NCI-H69 (cell line): Measurements from ENCODE around the gene CD9.
"Not testable (repeated sequence)": the region's sequence is repeated elsewhere in the genome, so short reads cannot be mapped to it uniquely, and the experiment has no call there.

ENCODE experiments used
- DNase-seq: peaks from one replicate; lab custom pipeline; 2025; lab: John Stamatoyannopoulos, UW

CD9 gene

DNA sequence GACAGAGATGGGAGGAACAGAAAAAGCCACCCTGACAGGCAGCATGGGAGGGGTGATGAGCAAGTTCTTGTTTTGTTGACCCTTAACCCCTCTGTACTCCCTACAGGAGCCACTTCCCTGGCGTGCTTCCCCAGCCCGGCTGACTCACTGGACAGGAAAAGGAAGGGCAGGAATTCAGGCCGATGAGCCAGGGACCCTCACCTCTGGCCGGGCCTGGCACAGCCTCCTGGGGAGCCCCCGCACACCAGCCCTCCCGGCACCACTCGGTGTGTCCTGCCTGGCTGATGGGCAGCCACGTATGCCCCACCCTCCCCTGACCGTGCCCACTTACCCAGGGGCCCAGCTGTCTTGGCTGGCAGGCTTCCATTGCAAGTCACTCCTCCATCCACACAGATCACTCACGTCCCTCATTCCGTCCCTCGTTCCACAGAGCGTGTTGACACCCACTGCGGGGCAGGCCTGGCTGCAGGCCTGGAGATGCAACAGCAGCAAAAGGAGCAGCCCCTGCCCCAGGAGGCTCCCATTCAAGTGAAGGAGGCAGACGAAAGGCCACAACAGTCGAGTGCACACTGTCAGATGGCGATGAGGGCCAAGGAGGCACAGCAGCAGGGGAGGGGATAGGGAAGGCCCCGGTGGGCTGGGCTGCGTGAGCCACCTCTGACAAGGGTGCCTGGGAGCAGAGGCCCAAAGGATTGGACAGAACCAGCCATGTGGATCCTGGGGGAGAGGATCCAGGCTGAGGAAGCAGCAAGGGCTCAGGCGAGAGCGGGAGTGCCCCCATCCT lies 19.7 kb upstream of the CD9 start:
- no peak for DNase-seq

DNA sequence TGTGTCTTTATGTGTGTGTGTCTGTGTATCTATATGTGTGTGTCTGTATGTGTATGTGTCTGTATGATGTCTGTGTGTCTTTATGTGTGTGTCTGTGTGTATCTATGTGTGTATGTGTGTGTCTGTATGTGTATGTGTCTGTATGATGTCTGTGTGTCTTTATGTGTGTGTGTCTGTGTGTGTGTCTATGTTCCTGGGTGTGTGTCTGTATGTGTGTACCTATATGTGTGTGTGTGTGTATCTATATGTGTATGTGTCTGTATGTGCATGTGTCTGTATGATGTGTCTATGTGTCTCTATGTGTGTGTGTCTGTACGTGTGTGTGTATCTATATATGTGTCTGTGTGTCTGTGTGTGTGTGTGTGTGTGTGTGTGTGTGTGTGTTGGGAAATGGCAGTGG lies 19.0 kb upstream of the CD9 start:
- no peak for DNase-seq

DNA sequence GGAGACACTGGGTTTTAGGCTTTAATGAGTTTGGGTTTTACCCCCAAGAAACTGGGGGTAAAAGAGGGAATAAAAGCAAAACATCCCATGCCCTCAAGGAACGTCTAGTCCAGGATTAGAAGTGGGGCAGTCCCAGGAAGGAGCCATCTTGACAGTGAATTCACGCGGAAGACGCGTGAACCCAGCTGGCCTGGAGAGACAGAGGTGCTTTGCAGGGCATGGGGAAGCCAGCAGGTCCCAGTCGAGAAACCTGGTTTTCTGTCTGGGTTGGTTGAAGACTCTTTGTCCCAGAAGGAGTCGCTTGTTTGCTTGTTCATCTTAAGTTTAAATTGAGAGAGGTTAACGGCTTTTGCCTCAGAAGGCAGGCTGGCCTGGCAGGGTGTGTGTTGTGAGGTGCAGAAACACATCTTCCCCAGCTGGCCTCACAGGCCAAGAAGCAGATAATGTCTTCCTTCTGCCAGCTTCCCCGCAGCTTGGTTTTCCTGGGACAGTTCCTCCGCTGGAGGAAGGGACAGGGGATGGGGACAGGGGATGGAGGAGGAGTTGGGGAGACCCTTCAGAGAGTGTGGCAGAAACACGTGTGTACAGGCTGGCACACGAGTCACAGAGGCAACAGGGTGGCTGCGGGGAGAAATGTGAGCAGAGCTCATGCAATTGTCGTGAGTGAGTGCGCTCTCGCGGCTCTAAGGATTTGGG lies 18.5 kb upstream of the CD9 start:
- no peak for DNase-seq

DNA sequence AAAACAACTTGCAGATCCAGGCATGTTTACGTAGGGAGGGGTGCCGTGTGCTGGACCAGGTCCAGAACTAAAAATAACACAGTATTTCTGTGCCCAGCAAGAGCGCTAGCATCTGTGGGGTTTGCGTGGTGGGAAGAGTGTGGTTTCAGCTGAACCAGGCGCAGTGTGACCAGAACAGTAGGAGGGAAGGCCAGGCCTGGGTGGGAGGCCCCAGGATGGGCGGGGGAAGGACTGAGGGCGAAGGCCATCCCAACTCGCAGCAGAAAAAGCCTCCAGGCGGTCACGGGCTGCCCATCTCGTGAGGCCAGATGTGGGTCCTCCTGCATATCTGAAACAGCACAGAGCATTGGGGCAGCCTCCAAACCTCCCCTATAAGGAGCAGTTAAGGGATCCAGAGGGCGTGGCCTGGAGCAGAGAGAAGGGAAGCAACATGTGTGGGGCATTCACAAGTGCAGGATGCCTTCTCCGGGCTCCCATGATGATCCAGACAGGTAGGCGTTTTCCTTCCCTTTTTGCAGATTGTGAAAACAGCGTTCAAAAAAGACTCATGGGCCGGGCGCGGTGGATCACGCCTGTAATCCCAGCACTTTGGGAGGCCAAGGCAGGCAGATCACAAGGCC lies 17.8 kb upstream of the CD9 start:
- DNase-seq, result peak; percentile 43

DNA sequence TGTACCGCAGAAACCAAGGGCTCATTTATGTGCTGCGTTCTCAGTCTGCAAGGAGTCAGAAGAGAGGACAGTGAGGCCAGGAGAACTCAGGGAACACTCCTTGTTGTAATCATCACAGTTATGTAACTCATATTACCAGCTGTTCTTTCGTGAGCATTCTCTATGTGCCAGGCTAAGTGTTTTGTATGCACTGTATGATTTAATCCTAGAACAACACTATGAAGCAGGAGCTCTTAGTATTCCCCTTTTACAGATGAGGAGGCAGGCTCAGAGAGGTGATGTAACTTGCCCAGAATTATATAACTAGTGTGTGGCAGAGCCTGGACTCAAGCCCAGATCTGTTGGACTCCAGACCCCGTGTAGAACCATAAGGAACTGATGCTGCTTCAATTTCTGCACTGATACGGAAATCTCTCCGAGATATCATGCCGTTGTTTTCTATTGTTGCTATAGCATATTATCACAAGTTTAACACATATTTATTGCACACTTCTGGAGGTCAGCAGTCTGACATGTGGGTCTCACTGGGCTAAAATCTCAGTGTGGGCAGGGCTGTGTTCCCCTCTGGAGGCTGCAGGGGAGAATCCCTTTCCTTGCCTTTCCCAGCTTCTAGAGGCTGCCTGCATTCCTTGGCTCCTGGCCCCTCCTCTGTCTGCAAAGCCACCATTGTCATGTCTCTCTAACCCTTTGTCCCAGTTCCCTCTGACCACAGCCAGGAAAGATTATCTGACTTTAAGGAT lies 16.3 kb upstream of the CD9 start:
- no peak for DNase-seq

DNA sequence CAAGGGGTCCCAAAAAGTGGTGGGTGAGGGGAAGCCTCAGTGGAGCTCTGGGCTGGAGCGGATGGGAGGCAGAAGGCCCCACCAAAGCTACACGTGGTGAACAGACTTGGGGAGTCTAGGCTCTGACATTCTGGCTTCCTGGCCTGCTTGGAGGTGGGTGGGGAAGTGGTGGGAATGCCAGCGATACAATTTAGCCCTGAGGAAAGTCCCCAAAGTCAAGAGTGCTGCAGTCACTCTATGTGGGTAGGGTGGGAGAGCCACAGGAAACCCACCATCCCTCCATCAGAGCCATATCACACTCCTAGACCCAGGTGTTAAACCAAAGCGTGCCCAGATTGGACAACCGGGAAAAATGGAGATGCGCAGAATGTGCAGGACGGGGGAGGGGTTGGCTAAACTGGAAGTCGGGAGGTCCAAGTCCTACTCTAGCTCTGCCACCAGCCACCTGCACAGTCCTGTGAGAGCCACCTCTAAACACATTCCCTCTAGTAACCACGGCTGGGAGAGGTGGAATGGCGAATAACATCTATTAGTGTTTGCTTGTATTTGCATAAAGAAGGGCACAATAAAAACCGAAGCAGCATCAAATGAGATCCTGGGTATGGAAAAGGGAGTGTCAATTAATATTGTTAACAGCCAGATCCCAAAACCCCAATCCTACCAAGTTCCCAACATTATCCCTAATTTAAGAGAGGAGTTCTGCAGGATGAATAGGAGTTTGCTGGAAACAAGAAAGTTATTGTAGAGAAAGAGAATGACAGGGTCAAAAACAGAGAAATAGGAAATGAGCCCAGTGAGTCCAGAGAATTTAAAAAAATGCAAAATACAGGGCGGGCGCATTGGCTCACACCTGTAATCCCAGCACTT lies 14.0 kb upstream of the CD9 start:
- no peak for DNase-seq

DNA sequence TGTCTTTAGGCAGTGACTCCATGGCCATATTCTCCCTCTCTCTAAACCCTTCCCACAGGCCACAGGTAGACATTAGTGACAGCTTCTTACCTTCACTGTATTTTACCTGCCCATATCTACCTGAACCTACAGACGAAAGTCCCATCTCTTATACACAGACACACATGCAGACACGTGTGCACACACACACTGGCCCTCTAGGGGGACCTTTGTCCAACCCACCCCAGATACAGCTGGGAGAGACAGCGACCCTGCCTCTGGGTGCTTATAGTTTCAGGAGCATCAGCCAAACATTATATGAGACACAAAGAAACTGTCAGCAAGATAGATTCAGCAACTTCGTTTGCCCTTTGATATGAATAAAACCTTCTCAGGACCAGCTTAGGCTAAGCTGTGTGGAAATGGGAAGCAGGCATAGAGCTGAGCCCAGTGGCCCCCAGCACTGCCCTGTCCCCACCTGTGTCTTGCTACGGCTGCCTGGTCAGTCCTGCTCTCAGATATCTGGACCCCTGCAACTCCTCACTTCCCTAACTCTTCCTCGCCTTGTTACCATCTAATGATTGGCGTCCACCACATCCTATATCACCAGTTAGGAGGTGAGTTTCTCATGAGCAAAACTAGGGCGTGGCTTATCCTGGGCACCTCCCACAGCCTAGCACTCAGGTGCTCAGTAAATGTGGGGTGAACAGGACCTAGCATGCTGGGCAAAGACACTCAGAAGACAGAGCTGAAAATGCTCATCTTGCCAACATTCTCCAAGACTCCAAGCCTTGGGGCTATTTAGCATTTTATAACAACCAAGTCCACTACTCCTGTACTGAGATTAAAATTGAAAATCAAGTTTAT lies 12.0 kb upstream of the CD9 start:
- DNase-seq, result no peak

DNA sequence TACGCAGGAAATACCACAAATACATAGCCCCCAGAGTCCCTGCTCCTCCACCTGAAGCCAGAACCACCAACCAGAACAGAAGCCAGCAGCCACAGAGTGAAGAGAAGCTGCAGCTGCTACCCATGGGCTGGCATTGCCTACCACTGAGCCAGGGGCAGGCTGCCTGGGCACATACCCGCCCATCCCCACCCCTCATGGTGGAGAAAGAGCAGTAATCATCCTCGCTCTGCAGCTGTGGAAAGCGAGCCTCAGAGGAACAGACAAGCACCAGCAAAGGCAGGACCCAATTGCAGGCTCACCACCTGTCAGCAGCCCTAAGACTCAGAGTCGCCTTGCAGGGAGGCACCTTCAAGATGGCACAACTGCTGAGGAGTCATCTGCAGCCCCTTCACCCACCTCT lies 11.2 kb upstream of the CD9 start:
- no peak for DNase-seq

DNA sequence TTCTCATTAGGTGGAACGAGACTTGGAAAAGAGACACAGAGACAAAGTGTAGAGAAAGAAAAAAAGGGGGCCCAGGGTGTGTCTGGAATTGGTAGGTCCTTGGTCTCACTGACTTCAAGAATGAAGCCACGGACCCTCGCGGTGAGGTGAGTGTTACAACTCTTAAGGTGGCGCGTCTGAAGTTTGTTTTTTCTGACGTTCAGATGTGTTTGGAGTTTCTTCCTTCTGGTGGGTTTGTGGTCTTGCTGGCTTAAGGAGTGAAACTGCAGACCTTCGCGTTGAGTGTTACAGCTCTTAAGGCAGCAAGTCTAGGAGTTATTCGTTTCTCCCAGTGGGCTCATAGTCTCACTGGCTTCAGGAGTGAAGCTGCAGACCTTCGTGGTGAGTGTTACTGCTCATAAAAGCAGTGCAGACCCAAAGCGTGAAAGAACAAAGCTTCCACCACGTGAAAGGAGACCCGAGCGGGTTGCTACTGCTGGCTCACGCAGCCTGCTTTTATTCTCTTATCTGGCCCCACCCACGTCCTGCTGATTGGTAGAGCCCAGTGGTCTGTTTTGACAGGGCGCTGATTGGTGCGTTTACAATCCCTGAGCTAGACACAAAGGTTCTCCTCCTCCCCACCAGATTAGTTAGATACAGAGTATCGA lies 10.1 kb upstream of the CD9 start:
- not testable (repeated sequence) for DNase-seq

DNA sequence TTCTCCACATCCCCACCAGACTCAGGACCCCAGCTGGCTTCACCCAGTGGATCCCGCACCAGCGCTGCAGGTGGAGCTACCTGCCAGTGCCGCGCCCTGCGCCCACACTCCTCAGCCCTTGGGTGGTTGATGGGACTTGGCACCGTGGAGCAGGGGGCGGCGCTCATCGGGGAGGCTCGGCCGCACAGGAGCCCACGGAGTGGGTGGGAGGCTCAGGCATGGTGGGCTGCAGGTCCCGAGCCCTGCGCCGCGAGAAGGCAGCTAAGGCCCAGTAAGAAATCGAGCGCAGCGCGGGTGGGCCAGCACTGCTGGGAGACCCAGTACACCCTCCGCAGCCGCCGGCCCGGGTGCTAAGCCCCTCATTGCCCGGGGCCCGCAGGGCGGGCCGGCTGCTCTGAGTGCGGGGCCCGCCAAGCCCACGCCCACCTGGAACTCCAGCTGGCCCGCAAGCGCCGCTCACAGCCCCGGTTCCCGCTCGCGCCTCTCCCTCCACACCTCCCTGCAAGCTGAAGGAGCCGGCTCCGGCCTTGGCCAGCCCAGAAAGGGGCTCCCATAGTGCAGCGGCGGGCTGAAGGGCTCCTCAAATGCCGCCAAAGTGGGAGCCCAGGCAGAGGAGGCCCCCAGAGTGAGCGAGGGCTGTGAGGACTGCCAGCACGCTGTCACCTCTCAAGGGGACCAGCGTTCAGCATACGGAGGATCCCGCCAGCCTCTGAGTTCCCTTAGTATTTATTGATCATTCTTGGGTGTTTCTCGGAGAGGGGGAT lies 9.3 kb upstream of the CD9 start:
- not testable (repeated sequence) for DNase-seq

DNA sequence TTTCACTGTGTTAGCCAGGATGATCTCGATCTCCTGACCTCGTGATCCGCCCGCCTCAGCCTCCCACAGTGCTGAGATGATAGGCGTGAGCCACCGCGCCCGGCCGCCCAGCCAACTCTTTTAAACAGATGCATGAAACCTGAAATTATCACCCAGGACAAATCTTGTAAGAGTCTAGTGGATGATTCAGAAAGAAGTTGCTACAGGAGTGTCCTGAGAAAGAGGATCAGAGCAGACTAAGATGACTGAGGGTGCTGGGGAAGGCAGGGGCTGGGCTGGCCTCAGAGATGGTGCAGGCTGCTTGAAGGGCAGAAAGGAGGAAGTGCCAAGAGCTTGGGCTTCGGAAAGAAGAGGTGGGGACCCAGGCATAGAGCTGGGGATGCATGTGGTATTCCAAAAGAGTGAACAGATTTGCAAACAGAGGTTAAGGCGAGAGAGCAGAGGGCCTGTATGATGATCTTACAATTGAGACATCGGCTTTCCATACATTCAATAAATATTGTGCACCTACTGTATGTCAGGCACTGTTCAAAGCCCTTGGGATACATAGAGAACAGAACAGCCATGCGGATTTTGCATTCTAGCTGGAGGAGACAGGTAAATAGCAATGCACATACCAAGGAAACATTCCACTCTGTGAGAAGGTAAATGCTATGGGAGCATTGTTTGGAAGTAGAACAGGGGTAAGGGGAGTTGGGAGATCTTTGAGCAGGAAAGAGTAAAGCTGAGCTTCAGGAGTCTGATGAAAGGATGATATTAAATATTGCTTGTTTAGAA lies 7.4 kb upstream of the CD9 start:
- DNase-seq, result no peak

DNA sequence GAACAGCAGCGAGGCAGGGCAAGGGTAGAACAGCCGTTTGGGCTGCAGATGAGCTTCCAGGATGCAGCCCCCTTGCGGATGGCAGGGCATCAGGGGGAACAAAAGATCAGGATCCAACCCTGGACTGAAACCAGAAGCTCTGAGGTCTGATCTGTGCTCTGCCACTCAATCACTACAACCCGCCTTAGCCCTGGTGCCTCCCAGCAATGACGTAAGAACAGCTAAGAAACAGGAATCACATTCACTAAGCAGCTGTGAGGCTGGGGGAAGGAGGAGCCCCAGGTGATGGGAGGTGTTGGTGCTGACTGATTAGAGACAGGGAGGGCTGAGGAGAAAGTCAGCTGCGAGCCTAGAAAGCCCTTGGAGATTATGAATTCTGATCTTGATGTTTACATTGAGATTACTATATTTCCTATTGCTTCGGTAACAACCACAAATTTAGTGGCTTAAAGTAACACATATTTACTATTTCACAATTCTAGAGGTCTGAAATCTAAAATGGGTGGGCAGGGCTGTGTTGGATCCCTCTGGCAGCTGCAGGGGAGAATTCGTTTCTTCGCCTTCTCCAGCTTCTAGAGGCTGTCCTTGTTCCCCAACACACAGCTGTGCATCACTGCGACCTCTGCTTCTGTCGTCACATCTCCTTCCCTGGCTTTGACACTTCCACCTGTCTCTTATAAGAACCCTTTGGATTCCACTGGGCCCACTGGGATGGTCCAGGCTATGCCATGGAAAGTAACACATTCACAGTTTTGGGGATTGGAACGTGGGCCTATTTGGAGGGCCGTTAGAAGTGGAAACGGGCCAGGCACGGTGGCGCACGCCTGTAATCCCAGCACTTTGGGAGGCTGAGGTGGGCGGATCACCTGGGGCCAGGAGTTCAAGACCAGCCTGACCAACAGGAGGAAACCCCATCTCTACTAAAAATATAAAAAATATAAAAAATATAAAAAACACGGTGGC lies 6.1 kb upstream of the CD9 start:
- DNase-seq, result peak; percentile 12

DNA sequence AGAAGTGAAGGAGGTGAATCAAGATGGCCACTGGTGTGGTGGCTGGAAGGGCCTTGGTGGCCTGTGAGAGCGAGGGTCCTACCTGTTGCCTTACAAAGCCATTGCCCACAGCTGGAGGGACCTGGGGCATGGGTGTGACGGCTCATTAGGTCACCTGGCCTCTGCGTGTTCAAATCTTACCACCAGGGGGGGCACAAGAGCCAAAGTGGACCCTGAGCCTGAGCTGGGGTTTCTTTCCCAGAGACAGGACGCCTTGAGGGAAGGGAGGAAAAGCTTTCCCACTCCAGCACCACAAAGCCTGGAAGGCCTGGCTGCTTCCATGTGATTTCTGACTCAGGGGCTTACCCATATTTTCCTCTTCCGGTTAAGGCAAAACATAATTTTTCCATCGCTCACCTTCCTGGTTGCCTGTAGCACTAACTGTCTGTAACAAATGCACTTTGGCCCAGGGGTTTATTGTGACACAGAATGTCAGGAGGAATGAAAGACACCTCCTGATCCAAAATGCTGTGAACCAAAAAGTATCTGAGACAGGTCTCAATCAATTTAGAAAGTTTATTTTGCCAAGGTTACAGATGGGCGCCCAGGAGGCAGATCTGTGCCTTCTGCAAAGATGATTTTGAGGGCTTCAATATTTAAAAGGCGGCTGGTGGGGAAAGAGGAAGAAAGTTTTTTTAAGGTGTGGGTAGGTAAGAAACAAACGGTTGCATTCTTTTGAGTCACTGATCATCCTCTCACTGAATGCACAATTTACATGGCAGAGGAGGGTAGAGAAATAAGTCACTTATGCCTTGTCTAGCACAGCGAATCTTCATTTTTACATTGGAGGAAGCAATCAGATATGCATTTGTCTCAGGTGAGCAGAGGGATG lies 4.3 kb upstream of the CD9 start:
- peak; percentile 82 for DNase-seq

DNA sequence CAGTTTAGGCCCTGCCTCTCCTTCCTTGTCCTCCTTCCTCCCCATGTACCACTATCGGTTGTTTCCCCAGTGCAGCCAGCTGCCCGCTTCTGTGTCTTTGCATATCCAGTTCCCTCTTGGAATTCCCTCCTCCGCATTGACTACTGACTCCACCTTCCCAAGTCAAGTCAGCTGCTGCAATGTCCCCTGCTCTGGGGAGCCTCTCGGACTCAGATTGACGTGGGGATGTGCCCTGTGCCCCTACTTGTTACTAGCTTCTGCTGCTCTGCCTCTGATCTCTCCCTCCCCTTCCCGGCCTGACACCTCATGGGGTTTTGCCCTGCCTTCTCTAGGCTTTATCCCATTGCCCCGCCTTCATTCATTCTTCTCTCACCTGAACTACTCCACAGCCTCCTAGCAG lies 2.1 kb upstream of the CD9 start:
- no peak for DNase-seq

DNA sequence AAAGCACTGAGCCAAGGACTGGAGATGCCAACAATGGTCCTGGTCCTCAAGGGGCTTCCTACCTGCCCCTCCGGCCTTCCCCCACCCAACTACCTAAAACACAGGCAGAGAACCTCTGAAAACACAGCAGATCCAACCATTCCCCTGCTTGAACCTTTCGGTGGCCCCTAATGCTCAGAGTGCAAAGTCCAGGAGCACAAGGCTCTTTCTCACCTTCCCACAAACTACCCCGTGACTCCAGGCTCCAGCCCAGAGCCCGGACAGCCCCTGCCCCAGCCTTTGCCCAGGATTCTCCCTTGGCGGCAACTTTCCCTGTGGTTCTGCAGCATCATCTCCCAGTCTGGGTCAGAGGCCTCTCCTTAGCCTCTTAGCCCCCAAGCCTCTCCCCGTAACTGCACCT lies 1.6 kb upstream of the CD9 start:
- DNase-seq, result no peak

DNA sequence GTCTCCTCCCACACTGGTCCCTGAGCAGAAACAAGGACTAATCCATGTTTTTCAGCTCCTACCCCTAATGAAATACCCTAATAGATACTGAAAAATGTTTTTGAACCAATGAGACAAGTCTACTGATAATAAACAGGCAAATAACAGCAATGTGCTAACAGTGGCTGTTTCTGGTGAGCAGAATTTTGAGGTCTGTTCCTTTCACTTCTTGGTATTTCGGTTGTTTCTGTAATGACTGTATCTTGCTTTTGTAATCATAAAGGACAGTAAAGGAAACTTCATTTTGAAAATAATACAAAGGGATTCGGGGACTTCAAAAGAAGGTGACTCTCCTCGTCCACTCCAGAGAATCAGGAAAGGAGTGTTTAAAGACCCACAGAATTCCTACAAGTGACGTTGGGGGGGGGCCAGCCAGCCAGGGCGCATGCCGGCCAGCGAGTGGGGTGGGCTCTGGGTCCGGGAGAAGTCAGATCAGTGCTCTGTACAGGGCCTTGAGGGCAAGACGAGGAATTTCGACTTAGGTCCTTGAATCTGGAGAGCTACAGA lies 1.1 kb upstream of the CD9 start:
- DNase-seq, result no peak
